ENCODE results near the gene TFF1.

GRCh38 chr21:42383331-42383730, 17.0 kb upstream of the TFF1 start:
- TF ChIP-seq CTCF (conservative IDR thresholded peaks at IDR 0.05; ENCODE audit: low read length) (no peak), EZH2phosphoT487 (IDR thresholded peaks at IDR 0.05; ENCODE audit: borderline replicate concordance) (no peak)

All from Loucy (cell line).